ENCODE measurements around the gene CTNNBL1.
A peak's percentile ranks its signal among the peaks of the same experiment; 100 is the strongest.

The CTNNBL1 gene

GRCh38 chr20:37901240-37901639 is 207.4 kb downstream of the CTNNBL1 start:
- H3K4me3 ChIP-seq (ENCODE audit: low read depth, low read length): no peak overlapping the region
- peak; percentile 55 for DNase-seq (ENCODE audit: low read depth)
- TF ChIP-seq MAX (IDR thresholded peaks at IDR 0.05; ENCODE audit: low read depth, low read length): peak; percentile 74
- TF ChIP-seq CTCF (IDR thresholded peaks at IDR 0.05; ENCODE audit: low read depth, low read length): no peak
- no peak for TF ChIP-seq POLR2A (IDR thresholded peaks at IDR 0.05; ENCODE audit: extremely low read depth, insufficient read length)

GRCh38 chr20:37901654-37902503 is 208.0 kb downstream of the CTNNBL1 start:
- peak; percentile 56 for TF ChIP-seq CTCF (IDR thresholded peaks at IDR 0.05; ENCODE audit: low read depth, low read length)
- TF ChIP-seq MYC (IDR thresholded peaks at IDR 0.05; ENCODE audit: low read depth, low read length): no peak
- peak; percentile 74 for DNase-seq (ENCODE audit: low read depth)
- no peak overlapping the region for H3K4me3 ChIP-seq (ENCODE audit: low read depth, low read length)

GRCh38 chr20:37902504-37903313 is 208.9 kb downstream of the CTNNBL1 start, which contains the start of gene VSTM2L:
TSS of gene VSTM2L (plus strand) at chr20:37903127. CDS start at chr20:37903351, 224 bp downstream.
- TF ChIP-seq POLR2A (IDR thresholded peaks at IDR 0.05; ENCODE audit: extremely low read depth, insufficient read length) (no peak), MYC (IDR thresholded peaks at IDR 0.05; ENCODE audit: low read depth, low read length) (no peak), CTCF (IDR thresholded peaks at IDR 0.05; ENCODE audit: low read depth, low read length) (no peak), MAX (IDR thresholded peaks at IDR 0.05; ENCODE audit: low read depth, low read length) (no peak)
- no peak within 1 kb of the TSS for H3K4me3 ChIP-seq (ENCODE audit: low read depth, low read length)
- no peak for DNase-seq (ENCODE audit: low read depth)

GRCh38 chr20:37903317-37904007 is 209.6 kb downstream of the CTNNBL1 start:
- no peak for DNase-seq (ENCODE audit: low read depth)
- H3K4me3 ChIP-seq (ENCODE audit: low read depth, low read length): no peak overlapping the region
- no peak for TF ChIP-seq MYC (IDR thresholded peaks at IDR 0.05; ENCODE audit: low read depth, low read length)
- TF ChIP-seq MAX (IDR thresholded peaks at IDR 0.05; ENCODE audit: low read depth, low read length): no peak
- TF ChIP-seq CTCF (IDR thresholded peaks at IDR 0.05; ENCODE audit: low read depth, low read length): no peak
- no peak for TF ChIP-seq POLR2A (IDR thresholded peaks at IDR 0.05; ENCODE audit: extremely low read depth, insufficient read length)

- H3K4me3 ChIP-seq (ENCODE audit: low read depth, low read length): no peak overlapping the region
- TF ChIP-seq CTCF (IDR thresholded peaks at IDR 0.05; ENCODE audit: low read depth, low read length) (no peak), POLR2A (IDR thresholded peaks at IDR 0.05; ENCODE audit: extremely low read depth, insufficient read length) (no peak), MYC (IDR thresholded peaks at IDR 0.05; ENCODE audit: low read depth, low read length) (no peak), MAX (IDR thresholded peaks at IDR 0.05; ENCODE audit: low read depth, low read length) (no peak)
- DNase-seq (ENCODE audit: low read depth): no peak
Observed at GRCh38 chr20:37904008-37904642, 210.3 kb downstream of the CTNNBL1 start.

Data from NB4 (cell line).